Ishikawa (cell line): ENCODE results near the gene TNIP1.

Experiments
- CEBPB ChIP-seq: IDR thresholded peaks from 2 replicates; pipeline ENCODE4 v1.6.1; 2012
- CREB1 ChIP-seq: IDR thresholded peaks from 2 replicates; pipeline ENCODE4 v1.6.1; 2012; ENCODE audit warnings: low read depth
- EP300 ChIP-seq: IDR thresholded peaks from 2 replicates; pipeline ENCODE4 v1.6.1; 2012; ENCODE audit warnings: borderline replicate concordance
- FOXM1 ChIP-seq: IDR thresholded peaks from 2 replicates; pipeline ENCODE4 v1.6.1; 2012; ENCODE audit warnings: low read depth, borderline replicate concordance
- MAX ChIP-seq: IDR thresholded peaks from 2 replicates; pipeline ENCODE4 v1.6.1; 2012
- NFIC ChIP-seq: IDR thresholded peaks from 2 replicates; pipeline ENCODE4 v1.6.1; 2012
- RAD21 ChIP-seq: IDR thresholded peaks from 2 replicates; pipeline ENCODE4 v1.6.1; 2012; ENCODE audit warnings: low read depth
- REST ChIP-seq: IDR thresholded peaks from 2 replicates; pipeline ENCODE4 v1.6.1; 2012; ENCODE audit warnings: low read depth, mild to moderate bottlenecking
- TCF12 ChIP-seq: IDR thresholded peaks from 2 replicates; pipeline ENCODE4 v1.6.1; 2012; ENCODE audit warnings: low read depth
- TEAD4 ChIP-seq: IDR thresholded peaks from 2 replicates; pipeline ENCODE4 v1.6.1; 2012
- USF1 ChIP-seq: IDR thresholded peaks from 2 replicates; pipeline ENCODE4 v1.6.1; 2012
- YY1 ChIP-seq: IDR thresholded peaks from 2 replicates; pipeline ENCODE4 v1.6.1; 2012; ENCODE audit warnings: low read depth
- ZBTB7A ChIP-seq: IDR thresholded peaks from 2 replicates; pipeline ENCODE4 v1.6.1; 2012; ENCODE audit warnings: low read depth

GRCh38 chr5:151040211-151040747 lies 40.6 kb downstream of the TNIP1 start:
- no peak for TF ChIP-seq MAX
- no peak for TF ChIP-seq EP300
- TF ChIP-seq FOXM1, result no peak
- TF ChIP-seq TCF12, result no peak
- no peak for TF ChIP-seq RAD21
- no peak for TF ChIP-seq CREB1
- no peak for TF ChIP-seq ZBTB7A
- no peak for TF ChIP-seq USF1
- no peak for TF ChIP-seq NFIC
- no peak for TF ChIP-seq CEBPB
- no peak for TF ChIP-seq YY1
- TF ChIP-seq REST, result no peak
- no peak for TF ChIP-seq TEAD4
